Effector memory CD4-positive, alpha-beta T cell (primary cell): Measurements from ENCODE around the gene PPY.

ENCODE experiments used
- DNase-seq, 3 donors: peaks; one replicate each; pipeline ENCODE4 v3.0.0-alpha.2; 2020
- H3K27ac ChIP-seq: 2 replicates; pipeline ENCODE4 v1.7.0; 2013; ENCODE audit warnings: mild to moderate bottlenecking, low read length, moderate library complexity; ENCODE audit not compliant: insufficient read depth, poor library complexity, severe bottlenecking
- H3K27me3 ChIP-seq: replicated peaks from 2 replicates; pipeline ENCODE4 v1.7.0; 2013; ENCODE audit warnings: mild to moderate bottlenecking, low read length; ENCODE audit not compliant: insufficient read depth, control insufficient read depth, poor library complexity, severe bottlenecking
- H3K36me3 ChIP-seq: 2 replicates; pipeline ENCODE4 v1.7.0; 2013; ENCODE audit warnings: mild to moderate bottlenecking, low read length, moderate library complexity; ENCODE audit not compliant: control insufficient read depth, insufficient read depth
- H3K4me1 ChIP-seq: 2 replicates; pipeline ENCODE4 v1.7.0; 2013; ENCODE audit warnings: low read length, mild to moderate bottlenecking; ENCODE audit not compliant: control insufficient read depth, insufficient read depth, poor library complexity, severe bottlenecking
- H3K4me3 ChIP-seq: 2 replicates; pipeline ENCODE4 v1.7.0; 2013; ENCODE audit warnings: low read length, low read depth, mild to moderate bottlenecking; ENCODE audit not compliant: insufficient read depth, poor library complexity, severe bottlenecking
- H3K9me3 ChIP-seq: 2 replicates; pipeline ENCODE4 v1.7.0; 2013; ENCODE audit warnings: mild to moderate bottlenecking, low read length, moderate library complexity; ENCODE audit not compliant: control insufficient read depth
- total RNA-seq, 3 donors: gene quantifications; one replicate each; lab custom pipeline; 2026; lab: John Stamatoyannopoulos, UW

The PPY gene
- total RNA-seq: 0 reads per million in 3 donors

DNA sequence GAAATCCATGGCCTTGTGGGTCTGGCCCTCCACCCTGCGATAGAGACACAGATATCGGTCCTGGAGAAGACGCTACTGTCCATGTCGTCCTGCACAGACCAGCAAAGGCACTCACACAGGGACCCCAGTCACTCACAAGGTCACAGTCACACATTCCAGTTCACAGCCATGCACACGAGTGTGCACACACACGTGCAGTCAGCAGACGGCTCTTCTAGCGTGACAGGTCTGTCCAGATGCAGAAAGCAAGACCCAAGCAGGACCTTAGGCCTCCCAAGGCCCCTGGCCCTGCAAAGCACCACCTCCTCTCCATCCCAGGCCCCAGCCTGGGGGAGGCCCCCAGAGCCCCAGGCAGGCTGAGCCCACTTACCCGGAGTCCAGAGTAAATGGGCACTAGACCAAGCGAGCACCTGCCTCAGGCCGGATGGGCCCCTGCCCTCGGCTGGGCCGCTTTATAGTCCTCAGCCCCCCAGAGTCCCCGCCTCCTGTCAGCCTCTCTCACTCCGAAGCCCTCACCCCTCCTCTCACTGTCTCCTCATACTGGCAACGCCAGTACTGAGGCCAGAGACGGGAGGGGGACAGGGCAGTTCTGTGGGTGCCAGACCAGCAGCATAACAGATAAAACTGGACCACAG, at the start of gene PPY:
Gene PPY, minus strand, starts transcription at position 426 of the 635 bp plus-strand sequence. CDS start 822 bp downstream, outside the sequence.
- H3K27me3 ChIP-seq: no peaks in the 10 kb centered on the region
- H3K4me3 ChIP-seq: no peak within 1 kb of the TSS
- H3K27ac ChIP-seq: no peak within 1 kb of the TSS
- H3K36me3 ChIP-seq: no peaks in the 10 kb centered on the region
- no peaks in the 10 kb centered on the region for H3K9me3 ChIP-seq
- DNase-seq: no peak
- H3K4me1 ChIP-seq: peaks cover 9% of the 10 kb centered on the region

GRCh38 chr17:43988301-43988700, 46.0 kb upstream of the PPY start:
- H3K9me3 ChIP-seq: no peaks in the 10 kb centered on the region
- no peak overlapping the region for H3K27ac ChIP-seq
- peaks cover 12% of the 10 kb centered on the region for H3K27me3 ChIP-seq
- DNase-seq: no peak
- H3K36me3 ChIP-seq: no peaks in the 10 kb centered on the region
- no peak overlapping the region for H3K4me3 ChIP-seq
- H3K4me1 ChIP-seq: peaks cover 5% of the 10 kb centered on the region

DNA sequence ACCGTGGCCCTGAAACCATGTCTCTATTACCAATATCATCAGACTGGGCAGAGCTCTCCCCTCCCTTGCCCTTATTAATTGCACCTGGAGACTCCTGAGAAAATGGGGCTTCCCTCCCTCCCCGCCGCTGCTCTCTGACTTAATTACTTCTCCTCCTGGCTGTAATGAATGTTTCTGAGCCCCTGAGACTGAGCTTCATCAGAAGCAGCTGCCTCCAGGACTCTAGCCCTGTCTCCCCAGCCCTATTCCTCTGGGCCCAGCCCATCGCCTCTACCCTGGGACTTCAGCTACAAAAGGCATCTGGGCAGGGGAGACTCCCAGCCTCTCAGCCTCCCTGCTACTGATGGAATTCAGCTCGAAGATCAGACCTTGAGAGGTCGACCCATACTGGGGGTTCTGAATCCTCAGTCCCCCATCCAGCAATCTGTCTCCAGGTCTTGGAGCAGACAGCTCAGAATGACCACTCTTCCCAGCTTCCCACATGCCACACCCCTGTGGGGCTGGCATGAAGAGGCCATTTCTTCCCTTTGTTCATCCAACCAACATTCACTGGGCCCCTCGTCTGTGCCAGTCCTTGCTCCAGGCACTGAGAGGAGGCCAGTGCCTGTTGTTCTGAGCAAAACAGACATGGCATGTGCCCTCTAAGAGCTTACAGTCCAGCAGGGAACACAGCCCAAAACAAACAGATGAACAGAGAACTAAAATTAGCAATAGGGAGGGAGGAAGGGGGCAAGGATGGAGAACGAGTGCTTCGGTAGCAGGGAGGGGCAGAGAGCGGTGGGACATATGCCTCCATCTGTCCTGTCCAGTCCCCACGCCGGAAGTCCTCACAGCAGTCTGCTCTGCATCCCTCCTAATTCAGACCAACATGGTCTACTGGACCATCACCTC, 45.1 kb upstream of the PPY start:
- H3K4me1 ChIP-seq: peaks cover 6% of the 10 kb centered on the region
- H3K27ac ChIP-seq: no peak overlapping the region
- no peaks in the 10 kb centered on the region for H3K36me3 ChIP-seq
- H3K9me3 ChIP-seq: no peaks in the 10 kb centered on the region
- no peak overlapping the region for H3K4me3 ChIP-seq
- H3K27me3 ChIP-seq: peaks cover 20% of the 10 kb centered on the region
- no peak for DNase-seq

GRCh38 chr17:43986225-43986981, 44.1 kb upstream of the PPY start:
- H3K4me1 ChIP-seq: peaks cover 6% of the 10 kb centered on the region
- no peaks in the 10 kb centered on the region for H3K9me3 ChIP-seq
- H3K27me3 ChIP-seq: peaks cover 21% of the 10 kb centered on the region
- no peak overlapping the region for H3K27ac ChIP-seq
- no peak overlapping the region for H3K4me3 ChIP-seq
- no peaks in the 10 kb centered on the region for H3K36me3 ChIP-seq
- no peak for DNase-seq

DNA sequence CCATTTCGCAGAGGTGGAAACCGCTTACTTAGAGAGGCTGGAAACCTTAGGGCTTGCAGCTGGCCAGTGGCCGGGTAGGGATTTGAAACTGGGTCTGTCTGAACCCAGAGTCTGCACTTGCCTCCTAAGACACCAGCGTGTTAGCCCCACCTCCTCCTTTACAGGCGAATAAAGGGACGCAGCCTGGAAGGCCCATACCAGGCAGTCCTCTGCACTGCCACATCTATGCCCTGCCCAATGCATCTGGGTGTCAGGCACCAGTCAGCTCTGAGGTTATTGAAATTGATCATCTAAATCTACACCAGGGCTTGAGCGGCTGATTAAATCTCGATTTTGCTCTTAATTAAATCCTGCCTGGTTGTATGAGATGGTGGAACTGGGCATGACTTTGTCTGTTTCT, 42.2 kb upstream of the PPY start:
- Histone ChIP-seq H3K27me3 (peaks cover 21% of the 10 kb centered on the region), H3K27ac (no peak overlapping the region), H3K4me3 (no peak overlapping the region)

GRCh38 chr17:43983515-43984411, 41.5 kb upstream of the PPY start:
- Histone ChIP-seq H3K9me3 (no peaks in the 10 kb centered on the region), H3K27ac (no peak overlapping the region), H3K4me1 (peaks cover 6% of the 10 kb centered on the region), H3K27me3 (peaks cover 21% of the 10 kb centered on the region), H3K36me3 (no peaks in the 10 kb centered on the region), H3K4me3 (peak overlapping the region; percentile 18)
- no peak for DNase-seq

More for the DNA sequence above, 42.2 kb upstream of the PPY start:
- no peak for DNase-seq
- no peaks in the 10 kb centered on the region for H3K9me3 ChIP-seq
- H3K36me3 ChIP-seq: no peaks in the 10 kb centered on the region
- peaks cover 6% of the 10 kb centered on the region for H3K4me1 ChIP-seq

DNA sequence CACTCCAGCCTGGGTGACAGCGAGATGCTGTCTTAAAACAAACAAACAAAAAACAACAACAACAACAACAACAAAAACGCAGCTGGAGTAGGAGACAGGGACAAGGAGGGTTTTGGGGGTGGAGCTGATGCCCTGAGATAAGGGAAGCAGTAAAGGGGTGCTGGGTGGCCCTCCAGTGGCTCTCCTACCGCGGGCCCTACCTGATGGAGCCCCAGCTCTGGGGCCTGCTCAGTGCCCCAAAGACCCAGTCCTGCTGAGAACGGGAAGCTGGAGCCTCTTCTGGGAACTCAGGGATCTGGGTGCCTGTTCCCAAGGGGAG, 40.9 kb upstream of the PPY start:
- Histone ChIP-seq H3K36me3 (no peaks in the 10 kb centered on the region), H3K4me3 (no peak overlapping the region)

DNA sequence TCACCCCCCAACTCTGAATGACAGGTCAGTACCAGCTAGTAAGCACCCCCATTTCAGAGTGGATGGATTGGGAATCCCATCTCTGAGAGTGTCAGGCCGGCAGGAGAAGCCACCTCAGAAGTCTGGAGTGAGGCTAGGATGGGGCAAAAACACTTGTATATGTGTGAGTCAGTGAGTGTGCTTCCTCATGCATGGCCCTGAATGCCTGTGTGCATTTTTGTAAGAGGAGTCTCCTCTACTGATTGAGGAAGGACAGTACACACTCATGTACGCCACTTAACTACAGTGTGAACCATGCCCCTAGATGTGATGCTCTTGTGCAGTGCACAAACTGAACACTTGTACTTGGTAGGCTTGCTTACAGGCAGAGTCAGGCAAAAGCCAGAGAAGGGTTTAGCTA, 39.9 kb upstream of the PPY start:
- peaks cover 6% of the 10 kb centered on the region for H3K4me1 ChIP-seq
- DNase-seq: no peak
- no peaks in the 10 kb centered on the region for H3K36me3 ChIP-seq
- H3K27me3 ChIP-seq: peaks cover 21% of the 10 kb centered on the region
- H3K4me3 ChIP-seq: no peak overlapping the region
- H3K27ac ChIP-seq: no peak overlapping the region
- H3K9me3 ChIP-seq: no peaks in the 10 kb centered on the region

More for the DNA sequence above, 40.9 kb upstream of the PPY start:
- DNase-seq: no peak
- Histone ChIP-seq H3K4me1 (peaks cover 6% of the 10 kb centered on the region), H3K27ac (no peak overlapping the region), H3K9me3 (no peaks in the 10 kb centered on the region), H3K27me3 (peaks cover 21% of the 10 kb centered on the region)

- Histone ChIP-seq H3K27me3 (peaks cover 21% of the 10 kb centered on the region), H3K9me3 (no peaks in the 10 kb centered on the region), H3K36me3 (no peaks in the 10 kb centered on the region), H3K4me1 (peaks cover 6% of the 10 kb centered on the region), H3K4me3 (no peak overlapping the region), H3K27ac (no peak overlapping the region)
- DNase-seq: no peak
Observed at GRCh38 chr17:43979671-43980070, 37.4 kb upstream of the PPY start.
